Cardiac septum (tissue), 1 donor: ENCODE measurements around the gene SPAG16. TPM values are rescaled to one million over a fixed set of nuclear protein-coding genes. Genes with fewer than 3 reads are reported as not detected.

Experiments used
- DNase-seq: peaks from one replicate; pipeline ENCODE4 v3.0.0-alpha.2; 2020; ENCODE audit warnings: low spot score
- intact Hi-C: fragments of 100-400 bp; cut with DNase I; formaldehyde crosslinking; loops from one replicate; pipeline ENCODE4 v1.14.0; 2022
- total RNA-seq: library from RNA; stranded (reverse); fragmentation: NEBNext Ultra II Directional; extraction: Animal tissue kit (Norgen Biotek cat#: 25700); gene quantifications from one replicate; pipeline ENCODE4 v1.2.1, GENCODE V29; 2021
- donor health status: DM: no; HTN: no; CAD: no.

Gene SPAG16
- total RNA-seq, 1 donor from 2014 or later: 22.8 TPM

DNA sequence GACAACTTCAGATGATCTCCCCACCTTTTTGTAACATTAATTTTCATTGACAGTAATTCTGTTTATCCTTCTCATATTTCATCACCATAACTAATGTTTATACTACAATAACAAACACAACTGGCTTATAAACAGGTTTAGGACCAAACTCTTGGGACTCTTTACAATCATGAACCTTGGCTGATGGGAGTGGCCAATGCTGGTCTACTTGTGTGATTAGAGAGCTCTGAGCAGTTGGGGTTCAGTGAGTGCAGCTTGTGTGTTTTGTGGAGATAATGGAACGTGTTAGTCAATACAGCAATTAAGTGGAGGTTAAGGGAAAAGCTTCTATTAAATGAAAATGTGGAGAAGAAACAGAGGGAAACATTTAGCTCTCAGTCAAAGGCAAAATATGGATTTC is 207.1 kb downstream of the SPAG16 start:
- no peak for DNase-seq
- intact Hi-C loops: no loop called here

DNA sequence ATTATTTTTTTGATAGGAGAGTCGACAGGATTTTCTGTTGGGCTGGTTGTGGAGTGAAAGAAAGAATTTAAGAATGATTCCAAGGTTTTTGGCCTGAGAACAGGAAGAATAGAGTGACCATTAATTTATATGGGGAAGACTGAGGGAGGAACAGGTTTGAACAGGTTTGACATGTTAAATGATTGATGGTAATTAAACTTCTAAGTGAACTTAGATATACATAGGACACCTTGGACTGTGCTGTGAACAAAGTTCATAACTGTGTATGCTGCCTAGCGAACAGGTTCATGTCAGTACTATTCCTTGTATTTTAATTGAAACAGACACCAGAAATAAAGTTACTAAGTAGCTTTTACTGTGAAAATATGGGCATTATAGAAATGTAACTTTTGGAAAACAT is 212.0 kb downstream of the SPAG16 start:
- no peak for DNase-seq
- intact Hi-C loops: no loop called here

- intact Hi-C loops: no loop called here
- DNase-seq: no peak
Observed at GRCh38 chr2:213500881-213501280, 216.6 kb downstream of the SPAG16 start.

GRCh38 chr2:213524164-213524563 is 239.9 kb downstream of the SPAG16 start:
- intact Hi-C loops: no loop called here

DNA sequence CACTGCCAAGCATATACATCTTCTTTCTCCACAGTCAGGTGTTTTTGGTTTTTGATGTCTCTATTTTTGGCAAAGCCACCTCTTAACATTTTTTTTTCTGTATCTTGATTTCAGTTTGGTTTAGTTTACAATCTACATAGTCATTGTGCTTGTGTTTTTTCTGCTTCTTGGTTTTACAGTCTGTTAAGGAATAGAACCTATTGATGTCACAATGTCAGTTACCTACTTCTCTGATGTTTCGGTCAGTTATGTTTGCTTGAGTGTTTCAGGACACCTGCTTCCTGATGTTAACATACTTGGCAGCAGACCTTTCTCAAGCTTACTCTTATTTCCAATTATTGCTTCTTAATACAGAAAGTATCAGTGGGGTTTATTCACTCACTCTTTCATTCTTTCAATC is 253.3 kb downstream of the SPAG16 start:
- intact Hi-C loops: no loop called here

More at GRCh38 chr2:213524164-213524563, 239.9 kb downstream of the SPAG16 start:
- DNase-seq: no peak

GRCh38 chr2:213544940-213545339 is 260.7 kb downstream of the SPAG16 start:
- DNase-seq: no peak
- intact Hi-C loops: no loop called here

More for the DNA sequence above, 253.3 kb downstream of the SPAG16 start:
- DNase-seq: no peak

DNA sequence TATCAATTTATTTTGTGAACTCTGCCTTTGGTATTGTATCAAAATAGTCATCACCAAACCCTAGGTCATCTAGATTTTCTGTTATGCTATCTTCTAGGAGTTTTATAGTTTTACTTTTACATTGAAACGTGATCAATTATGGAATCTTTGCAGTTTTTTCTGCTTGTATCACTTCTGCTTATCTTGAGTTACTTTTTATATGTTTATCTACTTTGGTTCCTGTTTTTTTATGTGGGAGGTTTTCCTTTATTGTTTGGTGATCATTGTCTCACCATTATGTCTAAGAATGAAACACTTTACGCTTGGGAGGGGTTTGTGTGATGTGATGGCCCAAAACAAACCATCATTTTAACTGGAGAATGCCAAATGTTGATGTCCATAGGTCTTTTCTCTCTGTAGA is 261.2 kb downstream of the SPAG16 start:
- DNase-seq: no peak
- intact Hi-C loops: no loop called here

GRCh38 chr2:213545964-213546475 is 261.8 kb downstream of the SPAG16 start:
- DNase-seq: no peak
- intact Hi-C loops: no loop called here

- intact Hi-C loops: no loop called here
- DNase-seq: no peak
Observed at GRCh38 chr2:213551526-213551925, 267.3 kb downstream of the SPAG16 start.

DNA sequence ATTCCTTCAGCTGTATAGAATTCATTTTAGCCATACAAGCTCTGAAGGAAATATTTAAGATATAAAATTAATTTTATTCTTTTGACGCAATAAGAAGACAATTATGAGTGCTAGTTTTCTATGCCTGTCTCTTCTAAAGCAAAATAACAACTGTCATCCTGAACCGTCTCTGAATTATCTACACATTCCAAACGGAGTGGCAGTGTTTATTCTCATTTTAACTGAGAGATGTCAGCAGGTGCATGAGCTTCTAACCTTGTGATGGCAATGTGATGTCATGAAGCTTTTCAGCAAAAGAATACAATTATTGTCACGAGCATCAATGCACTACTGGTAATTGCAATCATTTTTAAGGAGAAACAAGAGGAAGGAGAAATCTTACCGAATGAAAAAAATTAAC is 274.8 kb downstream of the SPAG16 start:
- DNase-seq: no peak
- intact Hi-C loops: no loop called here

DNA sequence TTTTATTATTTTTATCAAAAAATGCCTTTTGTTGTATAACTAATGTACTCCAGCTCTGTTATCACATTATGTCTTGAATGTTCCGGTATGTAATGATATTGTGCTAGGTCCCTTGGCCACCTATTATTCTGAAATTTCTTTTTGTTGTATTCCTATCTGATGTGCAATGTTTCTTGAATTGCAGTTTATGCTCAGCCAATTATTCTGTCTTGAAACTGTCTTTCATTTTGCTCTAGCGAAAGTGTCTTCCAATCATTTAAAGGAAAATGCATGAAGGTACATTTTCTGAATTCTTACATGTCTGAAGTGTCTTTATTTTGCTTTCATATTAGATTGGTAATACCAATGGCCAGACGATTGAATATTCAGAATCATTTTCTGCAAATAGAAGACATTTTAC is 277.5 kb downstream of the SPAG16 start:
- intact Hi-C loops: no loop called here
- DNase-seq: no peak

DNA sequence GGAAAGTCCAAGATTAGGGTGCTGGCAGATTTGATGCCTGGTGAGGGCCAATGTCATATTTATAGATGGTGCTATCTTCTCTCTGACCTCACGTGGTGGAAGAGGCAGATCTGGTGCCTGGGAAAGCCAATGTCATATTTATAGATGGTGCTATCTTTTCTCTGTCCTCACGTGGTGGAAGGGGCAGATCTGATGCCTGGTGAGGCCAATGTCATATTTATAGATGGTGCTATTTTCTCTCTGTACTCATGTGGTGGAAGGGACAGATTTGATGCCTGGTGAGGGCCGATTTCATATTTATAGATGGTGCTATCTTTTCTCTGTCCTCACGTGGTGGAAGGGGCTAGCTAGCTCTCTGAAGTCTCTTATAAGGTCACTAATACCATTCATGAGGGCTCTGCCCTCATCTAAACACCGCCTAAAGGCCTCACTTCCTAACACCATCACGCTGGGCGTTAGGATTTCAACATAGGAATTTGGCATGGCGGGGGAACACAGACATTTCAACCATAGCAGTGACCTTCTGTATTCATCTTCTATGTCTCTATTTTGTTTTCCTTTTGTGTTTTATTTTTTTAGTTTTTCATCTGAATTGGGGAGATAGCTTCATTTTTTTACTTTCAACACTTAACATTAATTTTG is 278.4 kb downstream of the SPAG16 start:
- DNase-seq: no peak

DNA sequence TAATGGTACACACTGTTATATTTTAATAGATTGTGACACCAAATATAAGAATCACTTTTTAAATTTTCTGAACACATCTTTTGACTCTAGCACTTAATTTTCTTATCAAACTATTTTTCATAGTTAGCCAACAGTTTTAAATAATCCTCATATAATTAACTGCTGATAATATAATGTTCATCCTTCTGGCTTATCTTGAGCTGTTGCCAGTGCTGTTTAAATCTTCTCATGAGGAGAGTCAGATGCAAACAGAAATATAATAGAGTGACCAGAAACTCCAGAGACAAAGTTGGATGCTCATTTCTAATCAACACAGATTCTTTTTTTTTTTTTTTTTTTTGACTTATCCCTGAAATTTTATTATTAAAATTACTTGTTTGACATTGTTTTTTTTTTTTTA is 282.6 kb downstream of the SPAG16 start:
- intact Hi-C loops: no loop called here
- no peak for DNase-seq

More for the DNA sequence above, 278.4 kb downstream of the SPAG16 start:
- intact Hi-C loops: no loop called here

DNA sequence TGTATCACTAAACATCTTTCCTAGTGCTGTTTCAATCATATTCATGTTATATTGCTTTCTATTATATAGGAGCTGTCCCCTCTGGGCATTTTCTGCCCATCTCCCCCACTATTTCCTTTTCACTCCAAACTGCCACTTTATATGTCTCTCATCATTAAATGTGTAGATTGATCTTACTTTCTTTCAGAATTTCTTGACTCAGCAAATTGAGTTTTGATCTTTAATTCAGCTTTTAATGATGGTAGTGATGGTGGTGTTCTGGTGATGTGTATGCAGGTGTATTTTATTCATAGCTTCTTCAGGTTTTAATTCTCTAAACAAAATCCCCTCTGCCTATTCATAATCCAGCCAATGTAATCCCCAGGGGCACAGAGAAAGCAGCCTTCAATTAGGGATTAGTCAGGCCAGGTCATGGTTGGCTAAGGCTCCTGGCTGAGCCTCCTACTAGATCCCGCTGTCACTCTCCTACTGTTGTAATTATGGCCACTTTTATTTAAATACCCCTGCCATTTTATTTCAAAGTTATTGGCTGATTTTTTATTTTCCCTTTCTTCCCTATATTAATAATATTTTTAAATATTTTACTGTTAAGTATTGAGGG is 325.4 kb downstream of the SPAG16 start:
- no peak for DNase-seq
- intact Hi-C loops: no loop called here

DNA sequence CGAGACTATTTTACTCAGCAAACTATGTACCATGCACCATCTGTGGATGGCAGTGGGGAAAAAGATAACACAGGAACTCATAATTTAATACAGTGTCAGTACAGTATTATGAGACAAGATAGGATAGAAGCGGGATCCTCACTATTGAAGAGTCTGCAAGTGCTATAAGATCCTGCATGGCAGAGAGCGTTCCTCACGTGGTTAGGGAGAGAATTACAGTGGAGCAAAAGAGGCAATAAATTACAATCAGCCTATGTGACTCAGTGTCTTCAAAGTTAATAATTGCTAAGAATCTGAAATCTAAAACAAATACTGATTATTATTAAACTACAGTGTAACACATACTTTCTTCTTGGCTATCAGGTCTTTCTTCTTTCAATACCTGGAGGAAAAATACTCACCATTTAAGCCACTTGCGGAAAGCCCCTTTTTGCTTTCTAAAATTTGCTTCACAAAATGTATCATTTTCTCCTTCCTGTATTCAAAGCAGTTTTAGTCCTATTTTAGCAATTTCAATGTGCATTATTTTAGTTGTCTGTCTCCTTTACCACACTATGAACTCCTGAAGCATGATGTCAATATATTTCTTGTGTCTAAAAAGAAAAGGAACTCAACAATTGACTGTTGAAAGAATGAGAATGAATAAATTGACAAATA is 342.9 kb downstream of the SPAG16 start:
- no peak for DNase-seq
- intact Hi-C loops: no loop called here

DNA sequence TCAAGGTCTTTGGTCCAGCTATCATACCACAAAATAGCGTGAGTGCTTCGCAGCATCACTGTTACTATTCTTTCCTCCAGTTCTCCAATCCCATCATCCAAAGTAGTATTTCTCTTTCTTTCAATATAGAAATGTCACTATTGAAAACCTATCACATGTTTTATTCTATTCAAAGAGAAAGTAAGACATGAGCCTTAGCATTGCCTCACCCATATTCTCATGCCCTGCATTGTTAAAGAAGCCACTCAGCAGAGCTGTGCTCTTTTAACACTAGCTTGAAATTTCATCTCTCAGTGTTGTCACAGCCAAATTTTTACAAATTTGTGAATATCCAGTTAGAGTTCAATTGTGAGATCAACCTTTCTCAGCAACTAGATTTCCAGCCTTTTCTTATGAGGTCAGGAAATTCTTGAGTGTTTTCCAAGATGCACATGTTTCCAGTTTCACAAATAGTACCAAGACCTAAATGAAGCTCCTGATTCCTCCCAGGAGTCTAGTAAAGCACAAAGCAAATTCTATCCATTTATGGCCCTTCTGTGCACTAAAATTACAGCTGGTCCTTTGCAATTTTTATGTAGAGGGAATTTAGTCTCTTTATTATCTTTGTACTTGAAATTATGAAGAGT is 343.7 kb downstream of the SPAG16 start:
- DNase-seq: no peak
- intact Hi-C loops: no loop called here

DNA sequence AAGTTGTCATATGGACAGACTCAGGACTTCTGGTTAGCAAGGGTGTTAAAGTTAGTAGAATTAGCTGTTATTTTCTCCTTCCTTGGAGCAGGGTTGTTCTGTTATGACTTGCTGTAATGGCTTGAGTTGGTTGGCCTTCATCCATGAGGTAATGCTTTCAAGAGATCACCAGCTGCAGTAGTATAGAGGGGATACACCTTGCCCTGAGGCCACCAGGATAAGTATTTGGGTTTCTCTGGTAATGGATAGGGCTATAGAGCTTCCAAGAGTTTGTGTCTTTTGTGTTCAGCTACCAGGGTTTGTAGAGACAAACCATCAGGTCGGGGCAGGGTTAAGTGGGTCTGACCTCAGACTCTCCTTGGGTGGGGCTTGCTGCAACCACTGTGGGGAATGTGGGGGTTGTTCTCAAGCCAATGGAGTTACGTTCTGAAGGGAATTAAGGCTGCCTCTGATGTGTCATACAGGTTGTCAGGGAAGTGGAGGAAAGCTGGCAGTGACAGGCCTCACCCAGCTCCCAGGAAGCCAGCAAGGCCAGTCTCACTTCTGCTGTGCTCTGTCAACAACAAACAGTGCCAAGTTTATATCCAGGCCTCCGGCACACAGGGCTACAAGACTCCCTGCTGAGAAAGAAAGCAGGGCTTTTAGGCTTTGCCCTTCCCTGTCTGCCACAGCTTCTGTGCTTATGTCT is 356.6 kb downstream of the SPAG16 start:
- no peak for DNase-seq
- intact Hi-C loops: no loop called here

- intact Hi-C loops: no loop called here
- DNase-seq: no peak
Observed at GRCh38 chr2:213644926-213645325, 360.7 kb downstream of the SPAG16 start.

DNA sequence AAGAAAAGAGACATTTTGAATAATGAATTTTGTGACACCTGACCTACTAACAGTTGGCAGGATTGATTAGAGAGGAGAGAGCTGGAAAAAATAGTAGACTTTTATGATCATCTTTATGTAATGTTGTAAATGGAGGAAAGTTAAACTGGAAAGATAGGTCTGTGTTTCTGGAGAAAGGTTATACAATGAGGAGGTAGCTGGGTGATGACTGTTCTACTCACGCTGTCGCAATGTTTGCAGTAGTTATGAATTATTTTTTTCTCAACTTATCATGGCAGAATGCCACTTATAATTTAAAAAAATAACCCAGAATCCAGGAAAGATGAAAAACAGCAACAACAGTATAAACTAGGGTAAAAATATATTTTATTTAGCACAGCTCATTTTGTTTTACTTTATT is 364.9 kb downstream of the SPAG16 start:
- intact Hi-C loops: no loop called here
- DNase-seq: no peak

- DNase-seq: no peak
Observed at GRCh38 chr2:213664817-213665216, 380.6 kb downstream of the SPAG16 start.

More at GRCh38 chr2:213664817-213665216, 380.6 kb downstream of the SPAG16 start:
- intact Hi-C loops: no loop called here
